Measurements from ENCODE around the gene SDK1. TPM values are rescaled to one million over a fixed set of nuclear protein-coding genes. Genes with fewer than 3 reads are reported as not detected.

The SDK1 gene
- polyA plus RNA-seq, 1 donor from 2014 or later, result not detected

GRCh38 chr7:3844540-3845151 lies 543.6 kb downstream of the SDK1 start:
- Mint-ChIP-seq H3K9me3 (no peaks in the 10 kb centered on the region), H3K4me3 (no peak overlapping the region), H3K4me1 (no peaks in the 10 kb centered on the region), H3K27ac (no peak overlapping the region), H3K36me3 (no peaks in the 10 kb centered on the region), H3K27me3 (peaks cover 3% of the 10 kb centered on the region)

GRCh38 chr7:3846738-3847137 lies 545.7 kb downstream of the SDK1 start:
- Mint-ChIP-seq H3K9me3 (no peaks in the 10 kb centered on the region), H3K4me3 (peak overlapping the region in 1 of 4 donors; percentile 53), H3K36me3 (no peaks in the 10 kb centered on the region), H3K27ac (no peak overlapping the region), H3K4me1 (no peaks in the 10 kb centered on the region), H3K27me3 (no peaks in the 10 kb centered on the region)

- no peaks in the 10 kb centered on the region for H3K9me3 Mint-ChIP-seq
- H3K36me3 Mint-ChIP-seq, result no peaks in the 10 kb centered on the region
- H3K4me1 Mint-ChIP-seq, result no peaks in the 10 kb centered on the region
- no peak overlapping the region for H3K27ac Mint-ChIP-seq
- no peak overlapping the region for H3K4me3 Mint-ChIP-seq
- H3K27me3 Mint-ChIP-seq, result no peaks in the 10 kb centered on the region
Measured at GRCh38 chr7:3847336-3847735, 546.3 kb downstream of the SDK1 start.

GRCh38 chr7:3859431-3859830 lies 558.4 kb downstream of the SDK1 start:
- no peak overlapping the region for H3K27ac Mint-ChIP-seq
- peaks cover 0 to 5% (median 4%) of the 10 kb centered on the region in 3 donors for H3K9me3 Mint-ChIP-seq
- peaks cover 9 to 12% (median 10%) of the 10 kb centered on the region in 3 donors for H3K4me1 Mint-ChIP-seq
- no peak overlapping the region for H3K4me3 Mint-ChIP-seq
- H3K27me3 Mint-ChIP-seq, result peaks cover 2% of the 10 kb centered on the region
- no peaks in the 10 kb centered on the region for H3K36me3 Mint-ChIP-seq

- peak overlapping the region in 1 of 4 donors; percentile 39 for H3K4me3 Mint-ChIP-seq
- peaks cover 9 to 12% (median 10%) of the 10 kb centered on the region in 3 donors for H3K4me1 Mint-ChIP-seq
- H3K27me3 Mint-ChIP-seq, result peaks cover 2% of the 10 kb centered on the region
- peaks cover 3% of the 10 kb centered on the region for H3K36me3 Mint-ChIP-seq
- peaks cover 0 to 5% (median 4%) of the 10 kb centered on the region in 3 donors for H3K9me3 Mint-ChIP-seq
- H3K27ac Mint-ChIP-seq, result no peak overlapping the region
Measured at GRCh38 chr7:3860932-3861331, 559.9 kb downstream of the SDK1 start.

- Mint-ChIP-seq H3K27ac (no peak overlapping the region), H3K4me3 (peak overlapping the region in 1 of 4 donors; percentile 39), H3K36me3 (peaks cover 3% of the 10 kb centered on the region), H3K27me3 (peaks cover 2% of the 10 kb centered on the region), H3K9me3 (peaks cover 0 to 5% (median 4%) of the 10 kb centered on the region in 3 donors), H3K4me1 (peaks cover 9 to 12% (median 10%) of the 10 kb centered on the region in 3 donors)
Measured at GRCh38 chr7:3861386-3861785, 560.3 kb downstream of the SDK1 start.

- Mint-ChIP-seq H3K4me1 (peaks cover 9 to 12% (median 10%) of the 10 kb centered on the region in 3 donors), H3K4me3 (peak overlapping the region in 2 of 4 donors; percentile 7 to 46), H3K27ac (no peak overlapping the region), H3K27me3 (peaks cover 2% of the 10 kb centered on the region), H3K9me3 (peaks cover 0 to 5% (median 4%) of the 10 kb centered on the region in 3 donors), H3K36me3 (peaks cover 3% of the 10 kb centered on the region)
Measured at GRCh38 chr7:3861941-3862340, 560.9 kb downstream of the SDK1 start.

GRCh38 chr7:3862774-3863173 lies 561.7 kb downstream of the SDK1 start:
- H3K4me3 Mint-ChIP-seq, result peak overlapping the region in 1 of 4 donors; percentile 46
- H3K27me3 Mint-ChIP-seq, result peaks cover 2% of the 10 kb centered on the region
- H3K27ac Mint-ChIP-seq, result peak overlapping the region in 1 of 3 donors; percentile 18
- H3K9me3 Mint-ChIP-seq, result peaks cover 0 to 5% (median 4%) of the 10 kb centered on the region in 3 donors
- H3K36me3 Mint-ChIP-seq, result peaks cover 3% of the 10 kb centered on the region
- H3K4me1 Mint-ChIP-seq, result peaks cover 9 to 12% (median 10%) of the 10 kb centered on the region in 3 donors

GRCh38 chr7:3866277-3866676 lies 565.2 kb downstream of the SDK1 start:
- peaks cover 9 to 10% (median 9%) of the 10 kb centered on the region in 3 donors for H3K4me1 Mint-ChIP-seq
- no peak overlapping the region for H3K27ac Mint-ChIP-seq
- peaks cover 2% of the 10 kb centered on the region for H3K27me3 Mint-ChIP-seq
- no peak overlapping the region for H3K4me3 Mint-ChIP-seq
- H3K9me3 Mint-ChIP-seq, result peaks cover 0 to 6% (median 2%) of the 10 kb centered on the region in 3 donors
- peaks cover 3% of the 10 kb centered on the region for H3K36me3 Mint-ChIP-seq

- Mint-ChIP-seq H3K9me3 (peaks cover 0 to 8% (median 2%) of the 10 kb centered on the region in 3 donors), H3K4me3 (no peak overlapping the region), H3K27ac (no peak overlapping the region), H3K27me3 (no peaks in the 10 kb centered on the region), H3K4me1 (no peaks in the 10 kb centered on the region), H3K36me3 (peaks cover 3% of the 10 kb centered on the region)
Measured at GRCh38 chr7:3867863-3868262, 566.8 kb downstream of the SDK1 start.

GRCh38 chr7:3879355-3880075 lies 578.5 kb downstream of the SDK1 start:
- Mint-ChIP-seq H3K9me3 (peaks cover 0 to 5% (median 0%) of the 10 kb centered on the region in 3 donors), H3K4me3 (no peak overlapping the region), H3K27me3 (peaks cover 3% of the 10 kb centered on the region)

GRCh38 chr7:3880228-3880987 lies 579.4 kb downstream of the SDK1 start:
- Mint-ChIP-seq H3K9me3 (peaks cover 0 to 3% (median 0%) of the 10 kb centered on the region in 3 donors), H3K27ac (no peak overlapping the region), H3K4me1 (no peaks in the 10 kb centered on the region), H3K27me3 (peaks cover 3% of the 10 kb centered on the region), H3K36me3 (peaks cover 2% of the 10 kb centered on the region), H3K4me3 (no peak overlapping the region)

More at GRCh38 chr7:3879355-3880075, 578.5 kb downstream of the SDK1 start:
- Mint-ChIP-seq H3K4me1 (no peaks in the 10 kb centered on the region), H3K27ac (no peak overlapping the region), H3K36me3 (peaks cover 2% of the 10 kb centered on the region)

- H3K4me1 Mint-ChIP-seq, result no peaks in the 10 kb centered on the region
- H3K27ac Mint-ChIP-seq, result no peak overlapping the region
- no peak overlapping the region for H3K4me3 Mint-ChIP-seq
- peaks cover 2% of the 10 kb centered on the region for H3K36me3 Mint-ChIP-seq
- peaks cover 0 to 3% (median 0%) of the 10 kb centered on the region in 3 donors for H3K9me3 Mint-ChIP-seq
- peaks cover 4% of the 10 kb centered on the region for H3K27me3 Mint-ChIP-seq
Measured at GRCh38 chr7:3882782-3883181, 581.7 kb downstream of the SDK1 start.

- Mint-ChIP-seq H3K27me3 (peaks cover 4% of the 10 kb centered on the region), H3K4me1 (no peaks in the 10 kb centered on the region), H3K27ac (no peak overlapping the region), H3K36me3 (peaks cover 2% of the 10 kb centered on the region), H3K4me3 (no peak overlapping the region), H3K9me3 (peaks cover 0 to 3% (median 0%) of the 10 kb centered on the region in 3 donors)
Measured at GRCh38 chr7:3884543-3884942, 583.5 kb downstream of the SDK1 start.

GRCh38 chr7:3887096-3887690 lies 586.1 kb downstream of the SDK1 start:
- Mint-ChIP-seq H3K27me3 (peaks cover 4% of the 10 kb centered on the region), H3K4me3 (no peak overlapping the region), H3K9me3 (no peaks in the 10 kb centered on the region), H3K36me3 (peaks cover 1% of the 10 kb centered on the region), H3K4me1 (no peaks in the 10 kb centered on the region), H3K27ac (no peak overlapping the region)
